Astrocyte (in vitro differentiated cells and primary cell): ENCODE measurements around the gene SUPT20HL2. TPM values are rescaled to one million over a fixed set of nuclear protein-coding genes. Genes with fewer than 3 reads are reported as not detected.

Source experiments
- DNase-seq: peaks from one replicate; pipeline ENCODE4 v3.0.0-alpha.2; 2010; ENCODE audit warnings: low read depth
- FAIRE-seq: peaks from 2 replicates; lab custom pipeline; 2011; peaks lifted over from hg19 to GRCh38; lab: Jason Lieb, UNC
- H2AFZ ChIP-seq: 2 replicates; pipeline ENCODE4 v1.6.0; 2012; ENCODE audit warnings: low read depth, low read length, inconsistent platforms
- H3K27ac ChIP-seq: 2 replicates; pipeline ENCODE4 v1.5.1; 2011; ENCODE audit warnings: low read depth, low read length, inconsistent platforms
- H3K27me3 ChIP-seq: 2 replicates; pipeline ENCODE4 v1.6.0; 2011; ENCODE audit warnings: low read length, inconsistent platforms; ENCODE audit not compliant: insufficient read depth
- H3K36me3 ChIP-seq: 2 replicates; pipeline ENCODE4 v1.5.1; 2011; ENCODE audit warnings: low read length, inconsistent platforms; ENCODE audit not compliant: insufficient read depth
- H3K4me1 ChIP-seq: 2 replicates; pipeline ENCODE4 v1.5.1; 2011; ENCODE audit warnings: low read length, inconsistent platforms; ENCODE audit not compliant: insufficient read depth
- H3K4me2 ChIP-seq: 2 replicates; pipeline ENCODE4 v1.6.0; 2012; ENCODE audit warnings: low read length, inconsistent platforms
- H3K4me3 ChIP-seq: 2 replicates; pipeline ENCODE4 v1.5.1; 2011; ENCODE audit warnings: low read depth, mild to moderate bottlenecking, low read length, inconsistent platforms; ENCODE audit not compliant: insufficient read depth
- H3K79me2 ChIP-seq: 2 replicates; pipeline ENCODE4 v1.6.0; 2012; ENCODE audit warnings: mild to moderate bottlenecking, low read length, inconsistent platforms; ENCODE audit not compliant: insufficient read depth
- H3K9ac ChIP-seq: 2 replicates; pipeline ENCODE4 v1.6.0; 2012; ENCODE audit warnings: mild to moderate bottlenecking, low read length, inconsistent platforms
- H3K9me3 ChIP-seq: 2 replicates; pipeline ENCODE4 v1.5.1; 2012; ENCODE audit warnings: low read depth, mild to moderate bottlenecking, low read length, inconsistent platforms; ENCODE audit not compliant: insufficient read depth
- H4K20me1 ChIP-seq: 2 replicates; pipeline ENCODE4 v1.6.0; 2012; ENCODE audit warnings: low read length, inconsistent platforms; ENCODE audit not compliant: insufficient read depth
- H3K27ac Mint-ChIP-seq: one replicate; pipeline ENCODE4 v1.8.0; 2021; ENCODE audit warnings: mild to moderate bottlenecking, mixed read lengths; ENCODE audit not compliant: unreplicated experiment
- H3K27me3 Mint-ChIP-seq: one replicate; pipeline ENCODE4 v1.8.0; 2021; ENCODE audit warnings: low read depth, mixed read lengths; ENCODE audit not compliant: unreplicated experiment
- H3K36me3 Mint-ChIP-seq: one replicate; pipeline ENCODE4 v1.8.0; 2021; ENCODE audit warnings: low read depth, mixed read lengths; ENCODE audit not compliant: unreplicated experiment
- H3K4me1 Mint-ChIP-seq: one replicate; pipeline ENCODE4 v1.8.0; 2021; ENCODE audit warnings: low read depth, mixed read lengths; ENCODE audit not compliant: unreplicated experiment
- H3K4me3 Mint-ChIP-seq: one replicate; pipeline ENCODE4 v1.8.0; 2021; ENCODE audit warnings: mild to moderate bottlenecking, moderate library complexity, mixed read lengths; ENCODE audit not compliant: unreplicated experiment
- H3K9me3 Mint-ChIP-seq: one replicate; pipeline ENCODE4 v1.8.0; 2021; ENCODE audit warnings: mild to moderate bottlenecking, mixed read lengths; ENCODE audit not compliant: unreplicated experiment
- EZH2 ChIP-seq: IDR thresholded peaks from 2 replicates; pipeline ENCODE4 v1.6.1; 2012; ENCODE audit warnings: mild to moderate bottlenecking, low read length, inconsistent platforms; ENCODE audit not compliant: insufficient read depth
- total RNA-seq: library from RNA; stranded (reverse); gene quantifications from 2 replicates; pipeline ENCODE4 v1.2.1, GENCODE V29; 2021
- TF ChIP-seq, protein P1 (sequence below): IDR thresholded peaks from 2 replicates; pipeline ENCODE4 v1.5.1; 2011; ENCODE audit warnings: low read depth, mild to moderate bottlenecking, inconsistent platforms, low read length, moderate library complexity; ENCODE audit not compliant: insufficient read depth

SUPT20HL2 gene
- total RNA-seq, 1 donor from 2014 or later = not detected

- Histone ChIP-seq H3K27ac (no peak overlapping the region), H3K9ac (no peak overlapping the region), H3K4me2 (no peak overlapping the region), H3K4me3 (no peak overlapping the region), H3K27me3 (no peaks in the 10 kb centered on the region), H3K9me3 (no peaks in the 10 kb centered on the region), H3K79me2 (no peaks in the 10 kb centered on the region), H3K36me3 (no peaks in the 10 kb centered on the region), H2AFZ (no peak overlapping the region), H3K4me1 (no peaks in the 10 kb centered on the region), H4K20me1 (no peaks in the 10 kb centered on the region)
- H3K36me3 Mint-ChIP-seq = no peaks in the 10 kb centered on the region
- FAIRE-seq = peak; percentile 73
- H3K4me3 Mint-ChIP-seq = no peak overlapping the region
- H3K4me1 Mint-ChIP-seq = peaks cover 4% of the 10 kb centered on the region
- no peak for TF ChIP-seq EZH2
- TF ChIP-seq, protein P1, sequence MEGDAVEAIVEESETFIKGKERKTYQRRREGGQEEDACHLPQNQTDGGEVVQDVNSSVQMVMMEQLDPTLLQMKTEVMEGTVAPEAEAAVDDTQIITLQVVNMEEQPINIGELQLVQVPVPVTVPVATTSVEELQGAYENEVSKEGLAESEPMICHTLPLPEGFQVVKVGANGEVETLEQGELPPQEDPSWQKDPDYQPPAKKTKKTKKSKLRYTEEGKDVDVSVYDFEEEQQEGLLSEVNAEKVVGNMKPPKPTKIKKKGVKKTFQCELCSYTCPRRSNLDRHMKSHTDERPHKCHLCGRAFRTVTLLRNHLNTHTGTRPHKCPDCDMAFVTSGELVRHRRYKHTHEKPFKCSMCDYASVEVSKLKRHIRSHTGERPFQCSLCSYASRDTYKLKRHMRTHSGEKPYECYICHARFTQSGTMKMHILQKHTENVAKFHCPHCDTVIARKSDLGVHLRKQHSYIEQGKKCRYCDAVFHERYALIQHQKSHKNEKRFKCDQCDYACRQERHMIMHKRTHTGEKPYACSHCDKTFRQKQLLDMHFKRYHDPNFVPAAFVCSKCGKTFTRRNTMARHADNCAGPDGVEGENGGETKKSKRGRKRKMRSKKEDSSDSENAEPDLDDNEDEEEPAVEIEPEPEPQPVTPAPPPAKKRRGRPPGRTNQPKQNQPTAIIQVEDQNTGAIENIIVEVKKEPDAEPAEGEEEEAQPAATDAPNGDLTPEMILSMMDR = no peak
- no peak overlapping the region for H3K27ac Mint-ChIP-seq
- DNase-seq = no peak
- no peaks in the 10 kb centered on the region for H3K27me3 Mint-ChIP-seq
- H3K9me3 Mint-ChIP-seq = no peaks in the 10 kb centered on the region
Measured at GRCh38 chrX:24285082-24285481, 28.8 kb downstream of the SUPT20HL2 start.

- no peak overlapping the region for H3K4me2 ChIP-seq
- no peaks in the 10 kb centered on the region for H3K9me3 ChIP-seq
- DNase-seq (no peak), FAIRE-seq (peak; percentile 80)
- H3K9ac ChIP-seq = no peak overlapping the region
- H3K27me3 Mint-ChIP-seq = no peaks in the 10 kb centered on the region
- peaks cover 4% of the 10 kb centered on the region for H3K4me1 Mint-ChIP-seq
- no peaks in the 10 kb centered on the region for H3K9me3 Mint-ChIP-seq
- no peaks in the 10 kb centered on the region for H3K79me2 ChIP-seq
- no peak overlapping the region for H3K27ac ChIP-seq
- H3K27ac Mint-ChIP-seq = no peak overlapping the region
- no peak overlapping the region for H3K4me3 ChIP-seq
- no peaks in the 10 kb centered on the region for H3K36me3 ChIP-seq
- no peaks in the 10 kb centered on the region for H4K20me1 ChIP-seq
- TF ChIP-seq, protein P1 = no peak
- no peak for TF ChIP-seq EZH2
- H2AFZ ChIP-seq = no peak overlapping the region
- no peak overlapping the region for H3K4me3 Mint-ChIP-seq
- H3K36me3 Mint-ChIP-seq = no peaks in the 10 kb centered on the region
- no peaks in the 10 kb centered on the region for H3K4me1 ChIP-seq
- no peaks in the 10 kb centered on the region for H3K27me3 ChIP-seq
Measured at GRCh38 chrX:24283127-24283794, 30.6 kb downstream of the SUPT20HL2 start.
